Measurements from ENCODE around the gene ALK.
A peak's percentile ranks its signal among the peaks of the same experiment; 100 is the strongest.

The ALK gene

GRCh38 chr2:29376541-29376940 lies 544.8 kb downstream of the ALK start:
- TF ChIP-seq CTCF (conservative IDR thresholded peaks at IDR 0.05; ENCODE audit: control insufficient read depth, insufficient read depth, low read depth, low read length), result no peak
- DNase-seq (ENCODE audit: low read depth), result no peak

GRCh38 chr2:29375843-29376242 lies 545.5 kb downstream of the ALK start:
- no peak for DNase-seq (ENCODE audit: low read depth)
- H3K4me3 ChIP-seq (ENCODE audit: control insufficient read depth, low read depth, low read length), result no peak overlapping the region
- no peak for TF ChIP-seq CTCF (conservative IDR thresholded peaks at IDR 0.05; ENCODE audit: control insufficient read depth, insufficient read depth, low read depth, low read length)

More at GRCh38 chr2:29376541-29376940, 544.8 kb downstream of the ALK start:
- no peak overlapping the region for H3K4me3 ChIP-seq (ENCODE audit: control insufficient read depth, low read depth, low read length)

- DNase-seq (ENCODE audit: low read depth), result no peak
- no peak for TF ChIP-seq CTCF (conservative IDR thresholded peaks at IDR 0.05; ENCODE audit: control insufficient read depth, insufficient read depth, low read depth, low read length)
- no peak overlapping the region for H3K4me3 ChIP-seq (ENCODE audit: control insufficient read depth, low read depth, low read length)
These were observed 546.6 kb downstream of the ALK start for GRCh38 chr2:29374823-29375222.

- TF ChIP-seq CTCF (conservative IDR thresholded peaks at IDR 0.05; ENCODE audit: control insufficient read depth, insufficient read depth, low read depth, low read length), result no peak
- no peak for DNase-seq (ENCODE audit: low read depth)
These were observed 547.5 kb downstream of the ALK start for GRCh38 chr2:29373870-29374269.

GRCh38 chr2:29372185-29372584 lies 549.2 kb downstream of the ALK start:
- no peak for TF ChIP-seq CTCF (conservative IDR thresholded peaks at IDR 0.05; ENCODE audit: control insufficient read depth, insufficient read depth, low read depth, low read length)
- no peak overlapping the region for H3K4me3 ChIP-seq (ENCODE audit: control insufficient read depth, low read depth, low read length)
- peak; percentile 2 for DNase-seq (ENCODE audit: low read depth)

More at GRCh38 chr2:29373870-29374269, 547.5 kb downstream of the ALK start:
- H3K4me3 ChIP-seq (ENCODE audit: control insufficient read depth, low read depth, low read length), result no peak overlapping the region

- H3K4me3 ChIP-seq (ENCODE audit: control insufficient read depth, low read depth, low read length), result no peak overlapping the region
- DNase-seq (ENCODE audit: low read depth), result no peak
- no peak for TF ChIP-seq CTCF (conservative IDR thresholded peaks at IDR 0.05; ENCODE audit: control insufficient read depth, insufficient read depth, low read depth, low read length)
These were observed 550.7 kb downstream of the ALK start for GRCh38 chr2:29370581-29371125.

GRCh38 chr2:29370173-29370572 lies 551.2 kb downstream of the ALK start:
- DNase-seq (ENCODE audit: low read depth), result no peak
- no peak overlapping the region for H3K4me3 ChIP-seq (ENCODE audit: control insufficient read depth, low read depth, low read length)
- TF ChIP-seq CTCF (conservative IDR thresholded peaks at IDR 0.05; ENCODE audit: control insufficient read depth, insufficient read depth, low read depth, low read length), result no peak
